HL-60/S4 treated with retinoic acid at 250 ng/mL for 4 days and 3 days (cell line): ENCODE results near the gene EGFLAM.

Experiments used
- in situ Hi-C: fragments of 300-500 bp; cut with MboI; formaldehyde crosslinking; loops from 2 replicates; pipeline ENCODE4 v1.7.0; 2022; ENCODE audit warnings: low sequenced_read_pairs

EGFLAM gene

DNA sequence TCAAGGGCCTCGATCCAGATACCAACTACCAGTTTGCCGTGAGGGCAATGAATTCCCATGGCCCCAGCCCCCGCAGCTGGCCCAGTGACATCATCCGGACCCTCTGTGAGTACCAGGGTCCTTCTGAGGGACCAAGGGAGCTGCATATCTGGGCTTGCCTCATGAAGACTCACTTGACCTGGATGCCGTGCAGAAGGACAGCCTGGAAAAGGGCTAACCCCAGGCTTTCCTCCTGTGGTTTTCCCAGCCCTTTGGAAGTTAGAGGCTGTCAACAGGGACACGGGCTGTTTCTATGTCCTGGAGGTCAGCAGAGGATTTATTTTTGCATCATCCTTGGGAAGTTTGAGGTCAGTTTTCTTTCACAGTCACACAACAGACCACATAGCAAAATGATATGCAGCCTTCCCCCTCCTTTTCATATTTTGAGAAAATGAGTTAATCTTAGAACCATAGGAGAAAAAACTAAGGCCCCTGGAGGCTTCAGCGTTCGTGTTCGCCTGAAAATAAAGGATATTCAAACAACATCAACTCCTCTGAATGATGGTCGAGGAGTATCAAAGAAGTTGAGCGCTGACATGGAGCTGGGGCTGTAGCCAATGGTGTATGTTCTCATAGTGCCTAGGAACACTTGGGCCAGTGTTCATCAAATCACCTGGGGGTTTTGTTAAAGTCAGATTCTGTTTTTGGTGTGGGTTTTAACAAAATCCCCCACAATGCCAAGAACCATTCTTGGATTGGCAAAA is 112.2 kb downstream of the EGFLAM start:
- in situ Hi-C loops: no loop called here

DNA sequence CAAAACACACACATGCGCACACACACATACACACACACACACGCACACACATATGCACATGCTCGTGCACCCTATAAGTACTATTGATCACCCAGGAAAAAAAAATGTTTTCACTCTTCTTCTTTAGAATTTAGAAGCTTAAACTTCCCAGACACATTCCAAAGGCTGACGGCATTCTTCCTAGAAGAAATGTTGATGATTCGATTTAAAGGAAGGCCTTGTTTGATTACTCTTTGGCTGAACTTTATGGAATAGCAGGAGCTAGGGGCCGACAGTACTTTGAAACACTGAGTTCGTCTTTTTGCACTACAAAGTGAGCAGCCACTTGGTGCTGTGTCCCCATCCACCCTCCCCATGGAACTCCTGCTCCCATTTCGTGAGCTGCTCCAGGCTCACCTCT is 113.2 kb downstream of the EGFLAM start:
- in situ Hi-C loops: no loop called here

DNA sequence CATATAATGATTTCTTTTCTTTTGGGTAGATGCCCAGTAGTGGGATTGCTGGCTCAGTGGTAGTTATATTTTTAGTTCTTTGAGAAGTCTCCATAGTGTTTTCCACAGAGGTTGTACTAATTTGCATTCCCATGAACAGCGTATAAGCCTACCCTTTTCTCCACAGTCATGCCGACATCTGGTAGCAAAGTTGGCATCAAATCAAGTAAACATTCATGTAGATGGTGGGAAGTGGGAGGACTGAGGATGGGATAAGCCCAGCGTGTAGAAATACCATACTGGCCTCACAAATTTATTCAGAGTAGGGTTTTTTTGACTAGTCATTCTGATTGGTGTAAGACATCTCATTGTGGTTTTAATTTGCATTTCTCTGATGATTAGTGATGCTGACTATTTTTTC is 115.4 kb downstream of the EGFLAM start:
- in situ Hi-C loops: no loop called here

DNA sequence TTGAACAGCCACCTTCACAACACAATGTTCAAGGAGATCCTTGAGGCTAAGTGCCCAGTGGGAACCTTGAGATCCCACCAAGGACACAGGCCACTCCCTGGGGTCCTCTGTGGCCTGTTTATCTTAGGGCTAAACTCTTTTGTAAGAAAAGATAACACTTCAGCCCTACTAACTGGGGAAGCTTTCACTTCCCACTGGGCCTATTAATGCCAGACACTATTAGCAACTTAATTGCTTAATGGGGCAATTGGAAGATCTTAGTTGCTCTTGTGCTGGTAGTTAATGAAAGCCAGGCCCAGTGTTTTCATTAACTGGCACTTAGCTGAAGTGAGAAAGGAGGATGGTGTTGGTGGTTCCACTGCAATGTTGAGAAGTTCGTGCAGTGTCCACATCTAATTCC is 117.1 kb downstream of the EGFLAM start:
- in situ Hi-C loops: no loop called here

DNA sequence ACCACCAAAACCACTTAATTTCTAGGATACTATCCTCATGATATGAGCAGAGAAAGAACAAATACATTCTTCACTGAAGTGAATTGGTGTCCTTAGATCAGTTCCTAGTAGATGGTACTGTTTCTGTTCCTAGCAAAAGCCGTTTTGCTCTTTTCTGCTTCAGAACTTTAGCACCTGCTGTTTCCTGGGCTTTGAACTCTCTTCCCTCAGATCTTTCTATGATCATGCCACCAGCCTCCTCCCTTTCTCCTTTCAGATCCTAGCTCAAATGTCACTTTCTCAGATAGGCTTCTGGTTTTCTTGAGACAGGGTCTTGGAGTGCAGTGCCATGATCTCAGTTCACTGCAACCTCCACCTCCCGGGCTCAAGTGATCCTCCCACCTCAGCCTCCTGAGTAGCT is 118.0 kb downstream of the EGFLAM start:
- in situ Hi-C loops: no loop called here

DNA sequence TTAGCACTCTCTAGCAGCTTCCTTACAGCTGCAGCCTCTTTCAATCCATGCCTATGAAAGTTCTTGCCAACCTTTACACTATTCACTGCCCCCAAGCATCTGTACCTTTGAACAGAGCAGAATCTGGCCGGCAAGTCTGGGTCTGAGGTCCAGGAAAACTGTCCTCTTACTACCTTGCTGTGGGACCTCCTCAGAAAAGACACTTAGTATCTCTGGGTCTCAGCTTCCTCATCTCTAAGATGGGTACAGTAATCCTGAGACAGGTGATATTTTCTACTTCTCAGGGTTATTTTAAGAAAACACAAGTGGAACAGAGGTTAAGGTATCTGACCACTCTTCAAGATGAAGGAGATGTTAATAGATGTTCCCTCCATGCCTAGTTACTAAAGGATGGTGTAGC is 120.2 kb downstream of the EGFLAM start:
- in situ Hi-C loops: no loop called here

DNA sequence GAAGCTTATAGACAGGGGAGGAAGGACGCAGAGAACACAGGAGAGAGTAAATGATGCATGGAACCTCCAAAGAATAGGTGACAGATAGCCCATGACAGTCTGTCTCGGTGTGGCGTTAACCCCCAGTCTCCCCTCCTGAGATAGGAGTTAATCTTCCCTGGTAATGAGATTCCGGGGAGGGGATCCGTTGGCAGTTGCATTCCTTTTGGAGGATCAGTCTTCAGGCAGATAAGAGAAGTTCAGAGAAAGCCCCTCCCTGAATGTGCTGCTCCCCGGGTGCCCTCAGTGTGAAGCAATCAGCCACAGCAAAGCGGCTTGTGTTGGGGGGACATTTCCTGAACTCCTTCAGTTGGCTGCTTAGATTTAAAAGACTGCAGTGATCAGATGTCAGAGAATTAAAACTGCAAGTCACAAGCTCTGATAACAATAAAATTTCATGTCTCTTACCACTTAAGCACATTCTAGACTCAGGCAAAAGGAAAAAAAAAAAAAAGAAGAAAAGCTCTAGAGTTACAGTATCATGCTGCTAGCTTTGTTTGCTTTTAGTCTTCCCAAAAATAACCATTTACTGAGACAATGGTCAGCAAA is 121.1 kb downstream of the EGFLAM start:
- in situ Hi-C loops: no loop called here

DNA sequence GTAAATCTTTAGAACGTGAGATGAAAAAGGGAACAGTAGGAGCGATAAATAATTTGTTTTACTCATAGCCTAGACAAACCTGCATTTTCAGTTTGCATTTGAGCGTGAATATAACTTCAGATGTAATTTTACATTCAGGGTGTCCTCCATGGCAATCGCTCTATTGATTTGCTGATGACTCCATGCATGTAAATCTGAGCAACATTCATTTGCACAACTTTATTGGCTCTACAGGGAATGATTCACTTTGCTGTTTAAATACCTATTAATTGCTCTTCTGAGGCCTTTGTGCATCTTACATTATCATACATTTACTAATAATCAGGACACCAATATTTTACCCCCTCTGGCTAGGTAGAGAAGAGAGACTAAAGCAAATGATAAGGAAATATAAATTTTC is 122.2 kb downstream of the EGFLAM start:
- in situ Hi-C loops: no loop called here

DNA sequence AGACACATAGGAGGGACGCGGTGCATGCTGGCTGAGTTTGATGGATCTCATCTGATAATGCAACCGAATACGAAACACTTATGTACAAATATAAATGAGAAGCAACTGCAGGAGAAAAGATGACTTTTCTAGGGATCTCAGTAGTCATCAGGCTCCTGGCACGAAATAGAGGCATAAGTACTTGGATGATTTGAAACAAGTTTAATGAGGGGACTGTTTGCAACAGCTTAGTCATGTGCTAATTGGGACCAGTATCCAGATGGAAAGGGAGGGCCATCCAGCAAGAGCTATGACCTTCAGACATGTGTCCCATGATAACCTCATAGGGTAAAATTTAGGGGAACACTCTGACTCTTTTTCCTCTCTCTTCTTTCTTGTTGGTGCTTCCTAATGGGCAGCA is 123.0 kb downstream of the EGFLAM start:
- in situ Hi-C loops: no loop called here

DNA sequence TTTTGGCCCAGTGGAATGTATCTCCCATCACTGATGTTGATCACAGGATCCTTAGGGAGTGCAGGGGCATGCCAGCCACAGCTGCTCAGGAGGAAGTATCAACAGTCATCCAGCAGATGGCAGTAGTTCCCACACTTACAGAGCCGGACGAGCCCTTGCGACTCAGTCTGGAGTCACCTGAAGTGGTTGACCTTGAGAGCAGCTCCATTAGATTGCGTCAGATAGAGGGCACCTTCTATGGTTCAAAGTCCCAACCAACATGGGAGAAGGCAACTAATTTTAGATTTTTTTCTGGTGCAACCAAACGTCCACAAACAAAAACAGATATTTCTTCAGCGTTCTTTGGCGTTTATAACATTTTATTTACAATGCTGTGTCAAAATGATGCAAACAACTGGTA is 124.5 kb downstream of the EGFLAM start:
- in situ Hi-C loops: no loop called here

DNA sequence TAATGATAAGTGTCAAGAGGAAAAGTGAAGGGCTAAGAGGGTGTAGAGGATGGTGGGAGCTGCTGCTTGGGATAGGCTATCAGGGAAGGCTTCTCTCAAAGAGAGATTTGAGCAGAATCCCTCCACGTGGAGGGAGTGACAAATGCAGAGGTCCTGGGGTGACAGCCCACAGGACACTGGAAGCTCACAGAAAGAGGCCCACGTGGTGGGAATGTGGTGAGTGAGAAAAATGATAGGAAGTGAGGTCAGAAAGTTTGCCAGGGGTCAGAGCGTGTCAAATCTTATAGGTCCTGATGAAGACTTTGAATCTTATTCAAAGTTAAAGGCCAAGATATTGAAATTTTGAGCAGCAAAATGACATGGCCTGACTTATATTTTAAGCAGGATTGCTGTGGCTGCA is 125.3 kb downstream of the EGFLAM start:
- in situ Hi-C loops: no loop called here

DNA sequence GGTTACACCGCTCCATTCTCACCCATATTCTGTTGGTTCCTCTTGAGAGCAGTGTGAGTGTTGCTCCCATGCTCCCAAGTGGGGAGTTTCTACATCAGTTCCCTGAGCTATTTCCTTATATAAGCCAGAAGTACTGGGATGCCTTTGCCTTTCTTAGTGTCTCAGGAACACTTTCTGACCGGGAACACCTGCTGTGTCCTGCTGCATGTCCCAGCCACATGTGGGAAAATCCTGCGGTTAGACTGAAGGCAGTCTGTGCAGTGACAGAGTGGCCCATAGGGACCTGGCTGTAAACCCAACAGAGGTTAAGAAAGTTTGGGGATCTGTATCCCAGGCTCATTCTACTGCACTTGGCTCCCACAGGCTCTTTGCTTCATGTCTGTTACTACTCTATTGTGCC is 126.0 kb downstream of the EGFLAM start:
- in situ Hi-C loops: no loop called here

DNA sequence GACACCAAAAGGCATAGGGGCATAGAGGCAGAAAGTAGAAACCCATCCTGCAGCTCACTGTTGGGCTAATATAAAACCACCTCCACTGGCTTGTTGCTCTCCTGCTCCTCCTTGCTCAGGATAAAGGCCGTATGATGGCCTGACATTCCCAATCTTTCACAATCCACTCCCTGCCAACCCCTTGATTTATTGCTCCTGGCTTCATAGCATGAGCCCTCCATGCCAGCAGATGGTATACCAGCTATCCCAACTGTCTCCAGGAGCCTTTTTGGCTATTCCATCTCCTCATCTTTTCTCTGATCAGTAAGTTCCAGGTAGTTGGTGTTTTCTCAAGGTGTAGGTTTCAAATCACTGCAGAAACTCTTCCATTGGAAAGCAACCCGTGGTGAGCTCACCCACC is 128.8 kb downstream of the EGFLAM start:
- in situ Hi-C loops: no loop called here

DNA sequence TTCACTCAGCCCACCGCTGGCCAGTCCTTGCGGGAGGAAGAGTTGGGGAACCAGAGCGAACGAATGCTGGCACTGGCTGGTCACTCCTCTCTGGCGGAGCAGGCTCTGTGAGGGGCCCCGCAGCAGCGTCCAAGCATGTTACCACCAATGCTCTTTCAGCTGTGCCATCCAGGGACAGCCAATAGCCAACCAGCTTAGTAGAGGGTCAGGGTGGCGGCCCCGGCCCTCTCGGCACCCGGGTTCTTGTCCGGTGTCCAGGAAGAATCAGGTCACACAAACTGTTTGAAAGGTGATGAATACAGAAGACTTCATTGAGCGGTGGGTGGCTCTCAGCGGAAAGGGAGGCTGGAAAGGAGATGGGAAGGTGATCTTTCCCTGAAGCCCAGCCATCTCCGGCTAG is 135.3 kb downstream of the EGFLAM start:
- in situ Hi-C loops: no loop called here

DNA sequence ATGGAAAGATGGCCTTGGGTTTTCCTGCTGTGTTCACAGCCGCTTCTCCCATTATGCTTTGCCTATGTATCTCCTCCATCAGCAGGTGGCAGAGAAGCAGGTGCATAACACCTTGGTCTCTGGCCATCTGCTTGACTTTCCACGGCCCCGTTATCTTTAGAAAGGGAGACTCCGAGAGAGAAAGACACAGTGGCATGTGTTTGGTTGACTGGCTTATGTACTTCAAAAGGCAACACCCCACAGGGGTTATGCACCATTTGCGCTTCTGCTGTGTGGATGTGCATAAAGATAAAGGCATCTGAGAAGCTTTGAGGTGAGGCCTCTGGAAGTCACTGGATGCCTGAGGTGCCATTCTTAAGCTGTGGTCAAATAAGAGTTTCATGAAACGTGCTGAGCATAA is 138.4 kb downstream of the EGFLAM start:
- in situ Hi-C loops: no loop called here

DNA sequence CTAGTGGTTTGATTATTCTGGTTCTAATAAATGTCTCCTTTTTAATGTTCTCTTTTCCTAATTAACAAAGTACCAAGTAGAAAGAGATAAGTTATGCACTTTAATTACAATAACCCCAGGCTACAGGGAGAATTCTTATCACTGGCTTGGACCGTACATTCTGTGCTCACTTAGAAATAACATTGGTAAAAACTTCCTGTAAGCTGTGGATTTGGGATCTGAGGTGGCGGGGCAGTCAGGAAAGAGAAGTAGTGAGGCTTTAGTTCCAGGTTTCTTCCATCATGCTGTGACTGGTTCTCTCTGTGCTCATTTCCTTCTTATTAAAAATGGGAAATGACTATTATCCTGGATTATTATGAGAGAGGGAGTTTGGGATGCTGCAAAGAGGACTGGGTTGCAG is 142.0 kb downstream of the EGFLAM start:
- in situ Hi-C loops: no loop called here

DNA sequence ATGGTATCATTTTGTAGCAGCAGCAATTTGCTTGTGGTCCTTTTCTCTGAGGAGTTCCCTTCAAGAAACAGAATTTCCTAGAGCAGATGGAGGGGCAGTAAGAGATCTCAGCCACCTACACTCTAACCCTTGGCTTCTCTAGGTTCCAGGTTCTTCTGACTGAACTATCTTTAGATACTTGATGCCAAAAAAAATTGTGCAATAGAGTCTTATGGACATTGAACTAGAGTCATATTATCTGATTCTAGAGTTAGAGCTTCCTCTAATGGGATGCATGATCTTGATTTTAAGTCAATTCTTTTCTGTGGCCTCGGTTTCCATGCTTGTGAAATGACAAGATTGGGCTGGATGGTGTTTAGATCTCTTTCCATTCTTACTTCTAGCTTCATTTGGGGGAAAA is 142.8 kb downstream of the EGFLAM start:
- in situ Hi-C loops: no loop called here

DNA sequence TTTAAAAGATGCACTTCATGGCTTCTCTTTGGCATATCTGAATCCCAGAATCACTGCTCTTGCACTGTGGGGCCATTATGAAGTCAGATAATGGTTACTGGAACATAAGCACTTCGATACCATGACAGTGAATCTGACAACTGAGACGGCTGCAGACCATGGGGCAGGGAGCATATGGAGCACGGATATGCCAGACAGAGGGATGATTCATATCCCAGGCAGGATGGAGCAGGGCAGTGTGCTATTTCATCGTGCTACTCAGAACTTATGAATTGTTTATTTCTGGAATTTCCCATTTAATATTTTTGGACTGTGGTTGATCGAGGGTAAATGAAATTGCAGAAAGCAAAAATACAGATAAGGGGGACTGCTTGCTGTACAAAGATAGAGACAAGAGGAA is 145.0 kb downstream of the EGFLAM start:
- in situ Hi-C loops: no loop called here

DNA sequence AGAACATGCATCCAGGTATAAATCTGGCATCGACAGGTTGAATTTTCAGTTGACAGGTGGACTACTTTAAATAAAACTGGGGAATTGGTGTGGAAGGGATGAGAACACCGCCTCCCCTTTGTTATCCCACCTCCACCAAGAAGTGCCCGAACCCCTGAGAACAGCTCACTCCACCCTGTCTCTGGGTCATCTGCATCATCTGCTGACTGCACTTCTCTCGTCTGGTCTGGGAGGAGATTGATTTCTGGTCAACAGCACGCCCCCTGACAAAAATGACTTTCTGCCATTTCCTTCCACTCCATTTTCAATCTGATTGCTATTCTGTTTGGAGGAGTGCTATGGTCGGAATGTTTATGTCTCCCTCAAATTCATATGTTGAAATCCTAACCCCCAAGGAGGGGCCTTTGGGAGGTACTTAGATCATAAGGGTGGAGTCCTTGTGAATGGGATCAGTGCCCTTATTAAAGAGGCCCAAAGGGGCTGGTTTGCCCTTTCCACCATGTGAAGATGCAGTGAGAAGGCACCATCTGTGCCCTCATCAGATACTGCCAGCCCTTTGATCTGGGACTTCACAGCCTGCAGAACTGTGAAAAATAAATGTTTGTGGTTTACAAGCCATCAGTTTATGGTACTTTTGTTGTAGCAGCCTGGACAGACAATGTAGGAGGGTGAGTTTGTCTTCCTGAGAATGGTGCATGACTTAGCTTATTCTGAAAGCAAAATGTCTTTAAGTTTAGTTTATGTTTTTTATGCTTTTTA is 145.7 kb downstream of the EGFLAM start:
- in situ Hi-C loops: no loop called here

DNA sequence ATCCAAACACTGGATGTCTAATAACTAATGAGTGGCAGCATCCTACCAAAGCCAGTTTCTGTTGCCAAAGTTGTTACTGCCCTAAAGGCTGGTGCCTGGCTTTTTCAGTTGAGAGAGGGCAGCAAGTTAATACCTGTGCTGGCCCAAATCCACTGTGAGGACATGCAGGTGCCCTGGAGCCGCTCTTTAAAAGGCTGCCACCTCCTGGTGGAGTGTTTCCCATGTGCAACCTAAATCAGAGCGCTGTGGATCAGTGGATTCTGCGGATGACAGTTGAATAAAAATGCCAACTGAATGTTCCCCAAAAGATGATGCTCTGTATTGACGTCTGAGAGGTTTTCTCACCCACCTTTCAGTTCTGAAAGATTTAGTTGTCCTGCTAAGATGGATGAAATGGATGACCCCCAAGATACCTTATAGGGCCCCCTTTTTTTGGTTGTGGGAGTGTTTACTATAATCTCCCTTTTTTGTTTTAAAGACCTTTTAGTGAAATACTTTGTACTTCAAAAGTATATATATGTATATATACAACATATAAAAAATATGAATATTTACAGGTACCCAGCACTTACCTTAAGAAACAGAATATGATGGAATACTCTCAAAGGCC is 146.4 kb downstream of the EGFLAM start:
- in situ Hi-C loops: no loop called here

DNA sequence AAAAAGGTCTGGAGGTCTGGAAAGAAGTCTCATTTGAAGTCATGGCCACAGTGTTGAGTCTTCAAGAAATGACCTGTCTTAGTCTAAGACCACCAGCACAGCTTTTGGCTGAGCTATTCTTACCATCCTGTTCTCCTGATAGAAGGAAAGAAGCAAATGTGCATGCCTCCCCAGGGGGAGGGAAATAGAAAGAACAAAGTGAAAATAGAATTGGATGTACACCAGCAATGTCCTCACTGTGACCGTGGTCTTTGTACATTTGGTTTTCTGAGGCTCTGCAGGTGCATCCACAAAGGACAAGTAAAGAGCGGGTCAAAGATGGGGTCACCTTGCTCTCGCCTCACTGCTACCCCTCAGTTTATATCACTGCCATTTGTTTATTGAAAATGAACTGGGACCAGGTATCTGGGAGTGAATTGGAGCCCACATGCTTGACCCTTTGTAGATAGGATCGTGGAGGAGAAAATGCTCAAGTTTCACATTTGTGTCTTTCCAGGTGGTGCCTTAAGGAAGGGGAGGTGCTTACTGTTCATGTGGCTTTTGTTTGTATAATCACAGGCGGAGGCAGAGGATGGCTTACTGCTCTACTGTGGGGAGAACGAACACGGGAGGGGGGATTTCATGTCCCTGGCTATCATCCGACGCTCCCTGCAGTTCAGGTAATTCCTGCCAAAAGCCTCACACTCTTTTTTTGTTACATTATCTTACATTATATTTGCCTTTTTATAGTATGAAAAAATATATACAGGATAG is 150.3 kb downstream of the EGFLAM start:
- in situ Hi-C loops: no loop called here
